ENCODE measurements around the gene GZMH.
"Not testable (repeated sequence)": the region's sequence is repeated elsewhere in the genome, so short reads cannot be mapped to it uniquely, and the experiment has no call there.

Gene GZMH

DNA sequence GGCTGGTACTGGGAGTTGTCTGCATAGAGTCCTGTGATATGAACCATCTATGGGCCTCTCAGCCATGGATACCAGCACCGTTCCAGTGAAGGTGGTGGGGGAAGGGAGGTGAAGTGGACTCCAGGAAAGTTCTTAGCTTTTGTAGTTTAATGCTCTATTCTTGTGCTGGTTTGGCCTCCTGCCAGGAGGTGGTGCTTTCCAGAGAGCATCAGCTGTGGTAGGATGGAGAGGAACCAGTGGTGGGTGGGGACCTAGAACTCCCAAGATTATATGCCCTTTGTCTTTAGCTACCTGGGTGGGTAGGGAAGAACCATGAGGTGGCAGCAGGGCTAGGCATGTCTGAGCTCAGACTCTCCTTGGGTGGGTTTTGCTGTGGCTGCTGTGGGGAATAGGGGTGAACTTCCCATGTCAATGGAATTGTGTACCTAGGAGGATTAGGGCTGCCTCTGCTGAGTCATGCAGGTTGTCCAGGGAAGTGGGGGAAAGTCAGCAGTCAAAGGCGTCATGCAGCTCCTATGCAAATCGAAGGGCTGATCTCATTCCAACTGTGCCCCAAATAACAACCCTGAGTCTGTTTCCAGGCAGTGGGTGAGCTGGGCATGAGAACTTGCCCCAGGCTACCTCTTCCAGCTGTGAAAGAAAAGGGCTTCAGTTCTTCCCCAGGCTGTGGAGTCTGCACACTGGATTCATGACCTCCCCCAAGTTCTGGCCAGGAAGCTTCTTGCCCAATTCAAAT is 14.2 kb downstream of the GZMH start:
- no peak for DNase-seq (ENCODE audit: low spot score)

DNA sequence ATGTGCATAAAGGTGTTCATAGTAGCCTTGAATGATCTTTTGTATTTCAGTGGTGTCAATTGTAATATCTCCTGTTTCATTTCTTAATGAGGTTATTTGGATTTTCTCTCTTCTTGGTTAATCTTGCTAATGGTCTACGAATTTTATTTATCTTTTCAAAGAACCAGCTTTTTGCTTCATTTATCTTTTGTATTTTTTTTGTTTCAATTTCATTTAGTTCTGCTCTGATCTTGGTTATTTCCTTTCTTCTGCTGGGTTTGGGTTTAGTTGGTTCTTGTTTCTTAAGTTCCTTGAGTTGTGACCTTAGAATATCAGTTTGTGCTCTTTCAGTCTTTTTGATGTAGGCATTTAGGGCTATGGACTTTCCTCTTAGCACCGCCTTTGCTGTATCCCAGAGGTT is 18.5 kb downstream of the GZMH start:
- DNase-seq (ENCODE audit: low spot score) = not testable (repeated sequence)

DNA sequence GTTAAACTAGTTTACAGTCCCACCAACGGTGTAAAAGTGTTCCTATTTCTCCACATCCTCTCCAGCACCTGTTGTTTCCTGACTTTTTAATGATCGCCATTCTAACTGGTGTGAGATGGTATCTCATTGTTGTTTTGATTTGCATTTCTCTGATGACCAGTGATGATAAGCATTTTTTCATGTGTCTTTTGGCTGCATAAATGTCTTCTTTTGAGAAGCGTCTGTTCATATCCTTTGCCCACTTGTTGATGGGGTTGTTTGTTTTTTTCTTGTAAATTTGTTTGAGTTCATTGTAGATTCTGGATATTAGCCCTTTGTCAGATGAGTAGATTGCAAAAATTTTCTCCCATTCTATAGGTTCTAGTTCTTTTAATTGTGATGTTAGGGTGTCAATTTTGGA is 25.1 kb downstream of the GZMH start:
- DNase-seq (ENCODE audit: low spot score) = not testable (repeated sequence)

DNA sequence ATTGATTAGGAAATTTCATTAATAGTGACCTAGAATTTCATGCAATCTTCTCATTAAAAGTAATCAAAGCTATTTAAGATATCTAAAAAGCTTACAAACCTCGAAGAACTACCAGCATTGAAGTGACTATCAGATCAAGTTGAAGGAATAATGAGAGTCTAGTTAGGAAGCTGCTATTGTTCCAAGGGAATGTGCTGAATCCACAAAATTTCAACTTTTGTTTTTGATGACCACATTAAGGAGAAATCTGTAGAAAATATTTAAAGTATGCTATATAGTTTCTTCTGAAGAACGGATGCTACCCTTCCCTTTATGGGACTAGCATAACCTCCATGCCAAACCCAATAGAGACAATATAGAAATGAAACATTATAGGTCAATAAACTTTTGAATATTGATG is 30.9 kb downstream of the GZMH start:
- no peak for DNase-seq (ENCODE audit: low spot score)

DNA sequence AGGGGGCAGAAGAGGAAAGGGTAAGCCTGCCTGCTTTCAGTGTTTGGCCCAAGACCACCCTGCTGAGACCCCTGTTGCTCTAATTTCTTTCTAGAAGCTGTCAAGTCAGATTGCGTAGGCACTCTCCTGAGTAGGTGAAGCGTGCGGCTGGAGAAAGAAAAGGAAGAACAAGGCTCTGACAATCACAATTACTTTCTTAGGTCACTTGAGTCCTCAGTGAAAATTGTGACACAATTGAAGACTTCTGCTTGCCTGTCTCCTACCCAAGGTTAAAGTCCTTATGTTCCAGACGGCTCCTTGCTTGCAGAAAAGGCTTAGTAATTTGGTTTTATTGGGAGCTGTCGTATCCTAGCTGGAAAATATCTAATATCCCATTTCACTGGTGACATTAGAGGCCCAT is 32.7 kb downstream of the GZMH start:
- no peak for DNase-seq (ENCODE audit: low spot score)

DNA sequence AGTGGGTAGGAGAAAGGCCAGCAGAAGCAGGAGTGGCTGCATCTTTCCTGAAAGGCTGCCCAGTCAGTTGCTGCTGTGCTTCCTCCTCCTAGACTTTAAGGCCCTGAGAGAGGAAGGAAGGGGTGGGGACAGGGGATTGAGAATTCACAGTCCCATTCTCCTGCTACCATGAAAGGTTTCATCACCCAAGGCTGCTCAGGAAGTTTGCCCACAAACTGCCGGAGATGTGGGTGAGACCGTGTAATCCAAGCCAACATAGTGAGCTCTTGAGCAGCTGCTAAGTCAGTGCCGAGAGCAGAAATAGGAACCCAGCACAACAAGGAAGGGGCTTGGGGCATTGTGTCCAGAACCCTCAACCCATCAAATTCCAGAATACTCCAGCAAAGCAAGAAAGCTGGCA is 33.3 kb downstream of the GZMH start, which contains the start of gene CTSG:
Gene CTSG, minus strand, starts transcription at position 69 of the 400 bp plus-strand sequence. Its CDS starts 27 bp downstream, at position 42.
- no peak for DNase-seq (ENCODE audit: low spot score)

DNA sequence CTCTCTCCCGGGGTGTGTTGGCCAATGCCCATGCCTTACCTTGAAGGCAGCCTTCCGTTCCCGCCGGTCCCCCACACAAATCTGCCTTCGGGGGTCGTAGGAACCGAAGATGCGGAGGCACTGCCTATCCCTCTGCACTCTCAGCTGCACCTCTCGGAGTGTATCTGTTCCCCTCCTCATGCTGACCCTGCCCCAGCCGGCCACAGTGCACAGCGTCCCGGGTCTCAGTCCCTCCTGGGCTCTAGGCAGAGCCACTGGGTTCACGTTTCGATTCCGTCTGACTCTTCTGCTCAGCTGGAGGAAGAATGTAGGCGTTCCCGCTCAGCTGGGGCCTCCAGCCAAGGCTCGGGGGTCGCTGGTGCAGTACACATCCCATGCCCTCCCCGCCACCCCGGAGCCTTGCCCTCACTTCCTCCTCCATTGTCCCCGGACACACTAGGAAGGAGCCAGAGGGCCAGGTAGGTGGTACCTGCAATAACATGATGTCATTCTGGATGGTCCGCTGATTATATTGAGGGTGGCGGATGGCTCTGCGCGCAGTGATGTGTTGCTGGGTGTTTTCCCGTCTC is 35.2 kb downstream of the GZMH start:
- no peak for DNase-seq (ENCODE audit: low spot score)

DNA sequence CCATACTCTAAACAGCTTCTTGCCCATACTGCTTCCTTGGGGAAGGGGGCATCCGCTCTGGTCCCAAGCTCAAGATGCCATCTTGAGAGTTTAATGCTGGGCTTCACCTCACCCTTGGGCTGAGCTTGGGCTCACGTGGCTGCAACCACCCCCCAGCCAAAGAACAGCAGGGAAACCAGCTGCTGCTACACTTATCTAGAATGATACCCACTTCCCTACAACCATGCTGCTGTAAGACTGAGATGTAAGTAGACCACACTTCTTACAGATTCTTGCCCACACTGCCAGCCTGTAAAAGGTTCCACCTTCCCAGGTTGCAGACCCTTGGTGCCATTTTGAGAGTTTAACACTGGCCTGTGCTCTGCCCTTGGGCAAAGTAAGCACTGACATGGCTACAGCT is 43.2 kb downstream of the GZMH start:
- no peak for DNase-seq (ENCODE audit: low spot score)

DNA sequence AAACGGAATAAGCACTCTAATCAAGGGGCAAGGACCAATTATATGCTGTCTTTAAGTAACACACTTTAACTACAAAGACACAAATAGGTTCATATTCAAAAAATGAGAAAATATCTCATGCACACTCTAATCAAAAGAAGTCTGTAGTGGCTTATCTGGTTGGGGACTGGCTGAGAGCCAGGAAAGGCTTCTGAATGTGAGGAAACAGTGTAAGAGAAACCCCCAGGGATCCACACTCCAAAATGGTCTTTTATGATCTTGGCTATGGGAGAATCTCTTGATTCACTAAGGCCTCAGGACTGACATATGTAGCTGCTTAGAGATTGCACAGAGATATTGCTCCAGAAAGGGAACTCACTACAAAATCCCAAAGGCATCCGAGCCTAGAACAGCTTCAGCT is 43.7 kb downstream of the GZMH start:
- DNase-seq (ENCODE audit: low spot score) = no peak

DNA sequence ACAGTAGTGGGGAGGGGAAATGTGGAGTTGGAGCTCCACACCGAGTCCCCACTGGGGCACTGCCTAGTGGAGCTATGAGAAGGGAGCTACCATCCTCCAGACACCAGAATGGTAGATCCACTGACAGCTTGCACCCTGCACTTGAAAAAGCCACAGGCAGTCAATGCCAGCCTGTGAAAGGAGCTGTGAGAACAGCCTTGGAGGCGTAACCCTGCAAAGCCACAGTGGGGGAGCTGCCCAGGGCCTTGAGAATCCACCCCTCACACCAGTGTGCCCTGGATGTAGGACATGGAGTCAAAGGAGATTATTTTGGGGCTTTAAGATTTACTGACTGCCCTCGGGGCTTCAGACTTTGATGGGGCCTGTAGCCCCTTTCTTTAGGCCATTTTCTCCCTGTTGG is 46.0 kb downstream of the GZMH start:
- no peak for DNase-seq (ENCODE audit: low spot score)

DNA sequence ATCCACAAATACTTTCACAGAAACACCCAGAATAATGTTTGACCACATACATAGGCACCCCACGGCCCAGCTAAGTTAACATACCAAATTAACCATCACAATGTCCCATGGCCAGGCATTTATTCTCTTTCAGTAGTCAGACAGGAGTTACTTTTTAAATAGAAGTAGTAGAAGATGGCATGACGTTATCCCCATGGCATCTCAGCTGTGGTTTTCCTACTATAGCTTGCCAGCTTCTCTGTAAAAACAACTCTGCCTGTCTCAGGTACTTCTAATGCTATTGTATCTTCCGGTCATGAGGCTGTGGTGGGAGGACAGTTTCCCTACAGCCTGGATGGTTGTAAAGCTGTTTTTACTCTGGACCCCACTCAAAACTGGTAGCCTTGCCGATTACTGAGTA is 52.7 kb downstream of the GZMH start:
- no peak for DNase-seq (ENCODE audit: low spot score)

Measured in pons (tissue), 1 donor.